GM12878 (cell line): ENCODE measurements around the gene USP35. TPM values are rescaled to one million over a fixed set of nuclear protein-coding genes. Genes with fewer than 3 reads are reported as not detected.

Source experiments
- ATAC-seq: fragments of 200-7000 bp; cut with Tn5 transposase; 3 replicates; pipeline ENCODE4 v1.9.1; 2020; ENCODE audit warnings: mild to moderate bottlenecking, moderate library complexity
- BruUV-seq: library from RNA; stranded (reverse); fragments of 400-500 nt; replicated peaks from 2 replicates; lab custom pipeline; 2021; lab: Mats Ljungman, UMichigan
- CTCF ChIA-PET: fragments of 300-600 bp; sonication (Branson Sonifier 250); formaldehyde crosslinking; extraction: SDS; loops from one replicate; lab custom pipeline; 2021; ENCODE audit warnings: inconsistent platforms; lab: Yijun Ruan, JAX
- POLR2A ChIA-PET: fragments of 350-600 bp; formaldehyde crosslinking; extraction: SDS; loops from one replicate; lab custom pipeline; 2021; ENCODE audit warnings: inconsistent platforms; lab: Charles Lee
- RAD21 ChIA-PET: fragments of 300-600 bp; sonication (Branson Sonifier 250); formaldehyde crosslinking; loops from one replicate; lab custom pipeline; 2023; ENCODE audit warnings: antibody characterized with exemption; ENCODE audit not compliant: unreplicated experiment; lab: Charles Lee
- SMC1A ChIA-PET: fragments of 300-600 bp; sonication (Branson Sonifier 250); formaldehyde crosslinking; loops from one replicate; lab custom pipeline; 2023; ENCODE audit not compliant: unreplicated experiment, uncharacterized antibody; lab: Charles Lee
- DNase-seq: peaks from one replicate; pipeline ENCODE4 v3.0.0-alpha.2; 2011; ENCODE audit warnings: low read depth, low spot score
- FAIRE-seq: peaks from 3 replicates; lab custom pipeline; 2011; peaks lifted over from hg19 to GRCh38; lab: Jason Lieb, UNC
- H2AFZ ChIP-seq: 2 replicates; pipeline ENCODE4 v1.6.0; 2011; ENCODE audit warnings: low read depth, low read length, control low read depth; ENCODE audit not compliant: control insufficient read depth
- H3K27ac ChIP-seq: 2 replicates; pipeline ENCODE4 v1.5.1; 2011; ENCODE audit warnings: control low read depth; ENCODE audit not compliant: control insufficient read depth, insufficient read depth
- H3K27me3 ChIP-seq, 2 experiments: replicated peaks in 1 of 2; 2 replicates each; pipeline versions ENCODE4 v1.6.0 to v1.6.1; 2011; ENCODE audit warnings: low read length in 1 of 2; ENCODE audit not compliant: control insufficient read depth in 2 of 2, insufficient read depth in 2 of 2
- H3K36me3 ChIP-seq, 2 experiments: 2 replicates each; pipeline ENCODE4 v1.5.1; 2011; ENCODE audit warnings: low read length in 1 of 2; ENCODE audit not compliant: control insufficient read depth in 2 of 2, insufficient read depth in 2 of 2
- H3K4me1 ChIP-seq: 2 replicates; pipeline ENCODE4 v1.6.1; 2011; ENCODE audit warnings: mild to moderate bottlenecking, low read length, moderate library complexity, mixed read lengths; ENCODE audit not compliant: control insufficient read depth, insufficient read depth
- H3K4me2 ChIP-seq: 2 replicates; pipeline ENCODE4 v1.6.0; 2011; ENCODE audit warnings: control low read depth; ENCODE audit not compliant: control insufficient read depth, insufficient read depth
- H3K4me3 ChIP-seq: fragments of 200-600 bp; sonication (generic); 2 replicates; pipeline ENCODE4 v1.5.1; 2016
- H3K79me2 ChIP-seq: 2 replicates; pipeline ENCODE4 v1.6.0; 2011; ENCODE audit warnings: low read length; ENCODE audit not compliant: control insufficient read depth, insufficient read depth
- H3K9ac ChIP-seq: 2 replicates; pipeline ENCODE4 v1.8.0; 2011; ENCODE audit warnings: low read length, control low read depth, mixed read lengths; ENCODE audit not compliant: control insufficient read depth, insufficient read depth
- H3K9me3 ChIP-seq: replicated peaks from 3 replicates; pipeline ENCODE4 v1.5.1; 2011; ENCODE audit warnings: mild to moderate bottlenecking, low read length; ENCODE audit not compliant: control insufficient read depth, insufficient read depth
- H4K20me1 ChIP-seq: 2 replicates; pipeline ENCODE4 v1.6.0; 2011; ENCODE audit not compliant: control insufficient read depth, insufficient read depth
- EGR1 ChIP-seq, 2 experiments: IDR thresholded peaks; 1 replicate in 1 of 2; 2 replicates in 1 of 2; pipeline ENCODE4 v1.6.1; 2011 to 2012; ENCODE audit warnings: low read depth in 2 of 2, low read length in 2 of 2, borderline replicate concordance in 1 of 2, mild to moderate bottlenecking in 1 of 2, moderate library complexity in 1 of 2
- ETV6 ChIP-seq, 2 experiments: fragments of 450-650 bp in 1 of 2; IDR thresholded peaks in 1 of 2; conservative IDR thresholded peaks in 1 of 2; 2 replicates each; pipeline ENCODE4 v1.6.1; 2014; ENCODE audit warnings: antibody characterized with exemption in 1 of 2, borderline replicate concordance in 1 of 2, low read depth in 1 of 2, mild to moderate bottlenecking in 1 of 2, moderate library complexity in 1 of 2
- MYC ChIP-seq: IDR thresholded peaks from 2 replicates; pipeline ENCODE4 v1.6.1; 2011; ENCODE audit warnings: mild to moderate bottlenecking, low read length, moderate library complexity, inconsistent platforms; ENCODE audit not compliant: insufficient read depth, insufficient replicate concordance, insufficient read length, severe bottlenecking
- RB1 ChIP-seq: fragments of 450-650 bp; formaldehyde crosslinking; IDR thresholded peaks from 2 replicates; pipeline ENCODE4 v1.6.1; 2017; ENCODE audit warnings: mild to moderate bottlenecking, borderline replicate concordance
- WGBS: methylation state at CpG from one replicate; pipeline ENCODE4 v1.1.6; 2016; ENCODE audit warnings: low lambda C conversion rate; ENCODE audit not compliant: insufficient replicate concordance, insufficient coverage; ENCODE audit errors: missing lambda C conversion rate; 5-methylcytosine and 5-hydroxymethylcytosine counted together
- in situ Hi-C: fragments of 300-500 bp; cut with MboI; formaldehyde crosslinking; loops from 9 replicates; pipeline ENCODE4 v1.14.3; 2018; ENCODE audit warnings: mixed read lengths
- intact Hi-C: fragments of 100-400 bp; cut with micrococcal nuclease; formaldehyde crosslinking; loops from one replicate; pipeline ENCODE4 v1.14.2; 2022; ENCODE audit not compliant: unreplicated experiment
- polyA plus RNA-seq, 11 experiments: library from polyadenylated mRNA; depleted of rRNA in 4 of 11; unstranded in 6 of 11; stranded (reverse) in 5 of 11; fragments of >200 nt; fragmentation: Nextera tagmentation in 4 of 11; fragmentation: Illumina TruSeq in 1 of 11; extraction: Ambion mirVana in 4 of 11; extraction: Trizol in 1 of 11; gene quantifications; 1 replicate in 1 of 11; 2 replicates in 10 of 11; pipeline versions ENCODE4 v1.2.1 to v1.2.3, GENCODE V29; 2011 to 2016; ENCODE audit warnings: inconsistent platforms in 2 of 11, missing spikeins in 2 of 11, low read depth in 1 of 11
- total RNA-seq, 4 experiments: library from RNA; depleted of rRNA in 3 of 4; stranded (reverse); fragments of >200 nt in 3 of 4; fragmentation: Illumina TruSeq in 1 of 4; extraction: Trizol in 1 of 4; gene quantifications; 2 replicates each; pipeline versions ENCODE4 v1.2.1 to v1.2.3, GENCODE V29; 2013 to 2021
- TF ChIP-seq, protein P1 (sequence below): fragments of 450-650 bp; IDR thresholded peaks from 2 replicates; pipeline ENCODE4 v1.6.1; 2018; ENCODE audit warnings: mild to moderate bottlenecking, low read depth, moderate library complexity; ENCODE audit not compliant: partially characterized antibody

The USP35 gene
- total and polyA plus RNA-seq, 10 of the 15 experiments (the other 5 are each of a cell fraction or from before 2014, with no cell fraction given), result 0.13 to 6.4 (median 3.1) TPM; not detected in 1

DNA sequence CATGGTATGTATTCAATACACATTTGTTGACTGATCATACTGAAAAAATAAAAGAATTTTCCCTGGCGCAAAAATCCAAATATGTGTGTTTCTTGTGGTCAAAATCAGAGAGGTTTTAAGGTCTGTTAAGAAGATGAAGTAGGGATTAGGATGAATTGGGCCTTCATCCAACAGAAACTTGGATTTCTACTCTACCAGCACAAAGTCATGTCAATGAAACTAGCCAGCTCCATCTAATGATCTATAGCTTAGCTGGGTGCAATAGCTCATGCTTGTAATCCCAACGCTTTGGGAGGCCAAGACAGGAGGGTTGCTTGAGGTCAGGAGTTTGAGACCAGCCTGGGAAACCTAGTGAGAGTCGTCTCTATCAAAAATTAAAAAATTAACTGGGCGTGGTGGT is 65.5 kb downstream of the USP35 start:
- TF ChIP-seq, protein P1, sequence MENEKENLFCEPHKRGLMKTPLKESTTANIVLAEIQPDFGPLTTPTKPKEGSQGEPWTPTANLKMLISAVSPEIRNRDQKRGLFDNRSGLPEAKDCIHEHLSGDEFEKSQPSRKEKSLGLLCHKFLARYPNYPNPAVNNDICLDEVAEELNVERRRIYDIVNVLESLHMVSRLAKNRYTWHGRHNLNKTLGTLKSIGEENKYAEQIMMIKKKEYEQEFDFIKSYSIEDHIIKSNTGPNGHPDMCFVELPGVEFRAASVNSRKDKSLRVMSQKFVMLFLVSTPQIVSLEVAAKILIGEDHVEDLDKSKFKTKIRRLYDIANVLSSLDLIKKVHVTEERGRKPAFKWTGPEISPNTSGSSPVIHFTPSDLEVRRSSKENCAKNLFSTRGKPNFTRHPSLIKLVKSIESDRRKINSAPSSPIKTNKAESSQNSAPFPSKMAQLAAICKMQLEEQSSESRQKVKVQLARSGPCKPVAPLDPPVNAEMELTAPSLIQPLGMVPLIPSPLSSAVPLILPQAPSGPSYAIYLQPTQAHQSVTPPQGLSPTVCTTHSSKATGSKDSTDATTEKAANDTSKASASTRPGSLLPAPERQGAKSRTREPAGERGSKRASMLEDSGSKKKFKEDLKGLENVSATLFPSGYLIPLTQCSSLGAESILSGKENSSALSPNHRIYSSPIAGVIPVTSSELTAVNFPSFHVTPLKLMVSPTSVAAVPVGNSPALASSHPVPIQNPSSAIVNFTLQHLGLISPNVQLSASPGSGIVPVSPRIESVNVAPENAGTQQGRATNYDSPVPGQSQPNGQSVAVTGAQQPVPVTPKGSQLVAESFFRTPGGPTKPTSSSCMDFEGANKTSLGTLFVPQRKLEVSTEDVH, result no peak
- TF ChIP-seq ETV6 (conservative IDR thresholded peaks at IDR 0.05 in 1 of 2, IDR thresholded peaks at IDR 0.05 in 1 of 2; ENCODE audit: borderline replicate concordance in 1 of 2, low read depth in 1 of 2), result no peak
- TF ChIP-seq RB1, result no peak
- no peak for TF ChIP-seq EGR1 (IDR thresholded peaks at IDR 0.05; ENCODE audit: borderline replicate concordance in 1 of 2, low read depth in 2 of 2, low read length in 2 of 2)
- no peak for TF ChIP-seq MYC
- Histone ChIP-seq H2AFZ (no peak overlapping the region), H3K27me3 (no peaks in the 10 kb centered on the region), H3K27ac (no peak overlapping the region), H3K79me2 (no peaks in the 10 kb centered on the region), H4K20me1 (no peaks in the 10 kb centered on the region), H3K4me3 (no peak overlapping the region), H3K9me3 (no peaks in the 10 kb centered on the region), H3K9ac (no peak overlapping the region), H3K36me3 (no peaks in the 10 kb centered on the region), H3K4me1 (no peaks in the 10 kb centered on the region), H3K4me2 (no peak overlapping the region)
- ChIA-PET CTCF (interaction anchor here (2.2 kb wide), 1 partner anchor 26 kb away, joined by 10 read pairs; no protein-coding TSS in a partner anchor), RAD21 (no interaction called here), POLR2A (no interaction called here), SMC1A (no interaction called here)
- DNase-seq (no peak), FAIRE-seq (no peak), ATAC-seq (no peak)
- no TSS peak for BruUV-seq
- intact Hi-C loops, result no loop called here
- in situ Hi-C loops, result no loop called here
- 64% methylated on average over 4 of the region's 4 CpGs for WGBS
